Mesendoderm (in vitro differentiated cells): ENCODE data around the gene FUBP3.

Source experiments
- DNase-seq: peaks from one replicate; pipeline ENCODE4 v3.0.0; 2013
- H2AK5ac ChIP-seq: 2 replicates; pipeline ENCODE4 v1.6.1; 2013; ENCODE audit warnings: low read length, inconsistent platforms
- H2BK120ac ChIP-seq: 2 replicates; pipeline ENCODE4 v1.6.1; 2013; ENCODE audit warnings: low read depth, mild to moderate bottlenecking, low read length, moderate library complexity, mixed read lengths
- H2BK15ac ChIP-seq: replicated peaks from 2 replicates; pipeline ENCODE4 v1.6.1; 2013; ENCODE audit warnings: low read depth, mild to moderate bottlenecking, moderate library complexity
- H2BK5ac ChIP-seq: 2 replicates; pipeline ENCODE4 v1.6.1; 2013; ENCODE audit warnings: low read length, inconsistent platforms
- H3K18ac ChIP-seq: 2 replicates; pipeline ENCODE4 v1.6.1; 2013; ENCODE audit warnings: mild to moderate bottlenecking, low read length, mixed read lengths
- H3K23ac ChIP-seq: one replicate; pipeline ENCODE4 v1.6.1; 2013; ENCODE audit warnings: low read length
- H3K27ac ChIP-seq: 2 replicates; pipeline ENCODE4 v1.5.1; 2013; ENCODE audit warnings: low read depth, mild to moderate bottlenecking, inconsistent platforms, low read length, moderate library complexity
- H3K27me3 ChIP-seq: 2 replicates; pipeline ENCODE4 v1.6.1; 2013; ENCODE audit warnings: low read length, control low read depth, mild to moderate bottlenecking, inconsistent platforms; ENCODE audit not compliant: insufficient read depth, poor library complexity
- H3K36me3 ChIP-seq: 2 replicates; pipeline ENCODE4 v1.6.1; 2013; ENCODE audit warnings: low read length, inconsistent platforms; ENCODE audit not compliant: control insufficient read depth, insufficient read depth
- H3K4ac ChIP-seq: one replicate; pipeline ENCODE4 v1.6.1; 2013; ENCODE audit warnings: low read depth, mild to moderate bottlenecking, low read length, moderate library complexity
- H3K4me1 ChIP-seq: 2 replicates; pipeline ENCODE4 v1.6.1; 2013; ENCODE audit warnings: low read depth, low read length, inconsistent platforms; ENCODE audit not compliant: control insufficient read depth
- H3K4me2 ChIP-seq: 2 replicates; pipeline ENCODE4 v1.6.1; 2013; ENCODE audit warnings: low read length
- H3K4me3 ChIP-seq: 2 replicates; pipeline ENCODE4 v1.5.1; 2013; ENCODE audit warnings: mild to moderate bottlenecking, low read length
- H3K56ac ChIP-seq: one replicate; pipeline ENCODE4 v1.6.1; 2013; ENCODE audit warnings: low read length
- H3K79me1 ChIP-seq: 2 replicates; pipeline ENCODE4 v1.6.1; 2013; ENCODE audit warnings: low read length, inconsistent platforms
- H3K79me2 ChIP-seq: 2 replicates; pipeline ENCODE4 v1.6.1; 2013; ENCODE audit warnings: mild to moderate bottlenecking, low read length; ENCODE audit not compliant: control insufficient read depth, insufficient read depth
- H3K9ac ChIP-seq: 2 replicates; pipeline ENCODE4 v1.6.1; 2013; ENCODE audit warnings: low read length, inconsistent platforms
- H4K5ac ChIP-seq: one replicate; pipeline ENCODE4 v1.6.1; 2013; ENCODE audit warnings: low read length
- H4K8ac ChIP-seq: one replicate; pipeline ENCODE4 v1.6.1; 2013; ENCODE audit warnings: low read depth, mild to moderate bottlenecking, control low read depth, low read length, moderate library complexity
- WGBS: extraction: QIAGEN DNeasy Blood & Tissue Kit; methylation state at CpG from one replicate; pipeline ENCODE4 v1.1.7; 2013; ENCODE audit warnings: low lambda C conversion rate, missing lambda C conversion rate; ENCODE audit not compliant: insufficient coverage; ENCODE audit errors: extremely low coverage; 5-methylcytosine and 5-hydroxymethylcytosine counted together

Gene FUBP3

GRCh38 chr9:130634191-130634768, 54.9 kb downstream of the FUBP3 start:
- H4K8ac ChIP-seq: no peak overlapping the region
- H3K18ac ChIP-seq: no peak overlapping the region
- no peaks in the 10 kb centered on the region for H3K4me1 ChIP-seq
- H3K79me1 ChIP-seq: no peaks in the 10 kb centered on the region
- peaks cover 18% of the 10 kb centered on the region for H3K36me3 ChIP-seq
- H3K56ac ChIP-seq: no peak overlapping the region
- no peak overlapping the region for H4K5ac ChIP-seq
- no peak overlapping the region for H2BK15ac ChIP-seq
- H3K4ac ChIP-seq: no peak overlapping the region
- H3K23ac ChIP-seq: no peak overlapping the region
- H2BK120ac ChIP-seq: no peak overlapping the region
- no peak overlapping the region for H2AK5ac ChIP-seq
- no peak overlapping the region for H3K9ac ChIP-seq
- no peak overlapping the region for H3K4me3 ChIP-seq
- H3K27ac ChIP-seq: no peak overlapping the region
- no CpG with 5 or more reads among the region's 14 CpGs for WGBS
- H3K4me2 ChIP-seq: no peak overlapping the region
- H2BK5ac ChIP-seq: no peak overlapping the region
- no peaks in the 10 kb centered on the region for H3K27me3 ChIP-seq
- DNase-seq: no peak
- H3K79me2 ChIP-seq: no peaks in the 10 kb centered on the region

DNA sequence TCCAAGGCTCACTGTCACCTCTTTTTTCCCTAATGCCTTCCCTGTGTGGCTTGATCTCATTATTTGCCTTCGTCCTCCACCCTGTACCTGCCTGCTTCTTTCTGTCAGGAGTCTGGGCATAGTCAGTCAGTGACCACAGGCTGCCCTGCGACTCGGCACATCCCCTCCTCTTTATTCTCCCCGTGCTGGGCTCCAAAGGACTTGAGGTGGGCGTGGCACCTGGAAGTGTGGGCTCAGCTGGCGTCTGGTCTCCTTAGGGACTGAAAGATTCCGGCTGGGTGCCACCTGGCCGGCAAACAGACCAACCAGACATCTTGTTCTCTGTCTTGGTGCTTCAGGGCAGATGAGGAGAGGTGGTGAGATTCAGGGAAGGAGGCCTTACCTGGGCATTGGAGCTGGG, 55.4 kb downstream of the FUBP3 start:
- Histone ChIP-seq H3K4me2 (no peak overlapping the region), H3K18ac (no peak overlapping the region), H2AK5ac (no peak overlapping the region), H2BK15ac (no peak overlapping the region), H2BK120ac (no peak overlapping the region), H2BK5ac (no peak overlapping the region), H3K56ac (no peak overlapping the region), H3K79me2 (no peaks in the 10 kb centered on the region), H3K4me1 (no peaks in the 10 kb centered on the region), H3K9ac (no peak overlapping the region), H3K23ac (no peak overlapping the region), H3K4me3 (no peak overlapping the region), H3K27ac (no peak overlapping the region), H4K5ac (no peak overlapping the region), H3K79me1 (no peaks in the 10 kb centered on the region), H3K4ac (no peak overlapping the region), H4K8ac (no peak overlapping the region), H3K36me3 (peaks cover 18% of the 10 kb centered on the region), H3K27me3 (no peaks in the 10 kb centered on the region)
- no peak for DNase-seq
- WGBS: no CpG with 5 or more reads among the region's 8 CpGs

GRCh38 chr9:130635306-130635705, 55.9 kb downstream of the FUBP3 start:
- Histone ChIP-seq H3K27me3 (no peaks in the 10 kb centered on the region), H3K23ac (no peak overlapping the region), H3K4ac (no peak overlapping the region), H3K4me2 (no peak overlapping the region), H3K79me2 (no peaks in the 10 kb centered on the region), H3K27ac (no peak overlapping the region), H4K8ac (no peak overlapping the region), H2AK5ac (no peak overlapping the region), H2BK5ac (no peak overlapping the region), H3K4me1 (no peaks in the 10 kb centered on the region), H3K79me1 (no peaks in the 10 kb centered on the region), H2BK15ac (no peak overlapping the region), H3K4me3 (no peak overlapping the region), H3K9ac (no peak overlapping the region), H3K36me3 (peaks cover 16% of the 10 kb centered on the region), H4K5ac (no peak overlapping the region), H2BK120ac (no peak overlapping the region), H3K18ac (no peak overlapping the region), H3K56ac (no peak overlapping the region)
- no CpG with 5 or more reads among the region's 6 CpGs for WGBS
- DNase-seq: no peak

DNA sequence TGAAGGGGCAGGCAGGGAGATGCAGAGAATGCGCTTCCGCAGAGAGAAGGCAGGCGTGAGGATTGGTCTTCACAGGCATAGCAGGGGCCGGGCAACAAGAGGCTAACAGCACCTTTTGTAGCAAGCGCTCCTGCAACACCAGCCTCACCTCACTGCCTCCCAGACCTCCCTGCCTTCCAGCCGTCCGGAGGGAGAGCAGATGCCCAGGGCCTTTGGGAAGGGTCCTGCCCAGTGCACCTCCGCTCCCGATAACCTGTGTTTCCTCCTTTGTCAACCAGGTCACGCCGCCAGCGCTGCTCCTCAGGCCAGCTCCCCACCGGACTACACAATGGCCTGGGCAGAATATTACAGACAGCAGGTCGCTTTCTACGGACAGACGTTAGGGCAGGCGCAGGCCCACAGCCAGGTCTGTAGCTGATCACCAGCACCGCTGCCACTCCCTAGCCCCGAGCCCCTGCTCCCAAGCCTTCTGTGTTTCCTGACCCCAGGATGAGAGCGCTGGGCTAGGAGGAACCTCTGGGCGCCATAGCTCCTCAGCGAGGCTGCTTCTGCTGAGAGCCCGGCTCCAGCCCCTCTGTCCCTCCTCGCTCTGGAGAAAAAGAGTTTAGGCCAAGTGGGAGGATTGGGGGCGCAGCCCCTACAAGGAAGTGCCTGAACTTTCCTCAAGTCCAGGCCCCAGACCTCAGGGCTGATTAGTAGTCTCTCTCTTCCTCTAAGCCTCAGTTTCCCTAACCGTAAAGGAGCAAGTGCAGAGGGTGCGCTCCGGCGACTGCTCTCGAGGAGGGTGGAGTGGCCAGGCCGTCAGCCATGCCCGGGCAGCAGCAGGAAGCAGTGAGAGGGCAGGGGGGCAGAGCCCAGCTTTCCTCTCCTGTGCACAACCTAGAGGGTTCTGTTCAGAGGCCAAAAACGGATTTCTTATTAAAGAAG, 56.6 kb downstream of the FUBP3 start:
- Histone ChIP-seq H3K23ac (no peak overlapping the region), H3K79me1 (no peaks in the 10 kb centered on the region), H4K8ac (no peak overlapping the region), H3K4me2 (no peak overlapping the region), H3K56ac (no peak overlapping the region), H3K4ac (no peak overlapping the region), H3K79me2 (no peaks in the 10 kb centered on the region), H4K5ac (no peak overlapping the region), H2BK15ac (no peak overlapping the region), H3K4me3 (no peak overlapping the region), H3K36me3 (peaks cover 12% of the 10 kb centered on the region), H2BK5ac (no peak overlapping the region), H3K4me1 (no peaks in the 10 kb centered on the region), H2AK5ac (no peak overlapping the region), H3K27me3 (no peaks in the 10 kb centered on the region), H3K9ac (no peak overlapping the region), H3K27ac (no peak overlapping the region), H3K18ac (no peak overlapping the region), H2BK120ac (no peak overlapping the region)
- no CpG with 5 or more reads among the region's 33 CpGs for WGBS
- DNase-seq: no peak

DNA sequence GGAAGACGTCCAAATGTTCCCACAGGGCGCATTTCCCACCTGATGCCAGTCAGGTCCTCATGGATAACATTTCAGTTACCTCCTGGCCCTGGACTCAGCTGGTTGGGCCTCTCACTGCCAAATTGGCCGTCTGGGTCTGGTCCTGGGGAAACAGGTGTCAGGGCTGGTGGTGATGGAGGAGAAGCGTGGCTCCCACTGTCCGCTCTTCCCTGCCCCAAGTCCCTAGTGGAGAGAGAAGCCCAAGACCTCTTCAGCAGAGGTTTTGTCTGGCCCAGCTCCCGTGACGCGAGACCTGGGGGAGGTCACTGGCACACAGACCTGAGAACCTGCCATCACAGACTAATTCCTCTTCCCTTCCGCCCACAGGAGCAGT, 57.3 kb downstream of the FUBP3 start:
- Histone ChIP-seq H3K23ac (no peak overlapping the region), H3K4me1 (no peaks in the 10 kb centered on the region), H2BK5ac (no peak overlapping the region), H3K4me2 (no peak overlapping the region), H3K27me3 (no peaks in the 10 kb centered on the region), H3K79me2 (no peaks in the 10 kb centered on the region), H3K36me3 (peaks cover 7% of the 10 kb centered on the region), H2BK15ac (no peak overlapping the region), H3K56ac (no peak overlapping the region), H4K5ac (no peak overlapping the region), H3K27ac (no peak overlapping the region), H4K8ac (no peak overlapping the region), H2BK120ac (no peak overlapping the region), H2AK5ac (no peak overlapping the region), H3K18ac (no peak overlapping the region), H3K9ac (no peak overlapping the region), H3K79me1 (no peaks in the 10 kb centered on the region), H3K4me3 (no peak overlapping the region), H3K4ac (no peak overlapping the region)
- no CpG with 5 or more reads among the region's 9 CpGs for WGBS
- DNase-seq: no peak
